Cerebellar cortex (tissue), 1 donor: Measurements from ENCODE around the gene FCSK.
"Not testable (repeated sequence)": the region's sequence is repeated elsewhere in the genome, so short reads cannot be mapped to it uniquely, and the experiment has no call there.

Experiments
- DNase-seq: peaks from one replicate; pipeline ENCODE4 v3.0.0-alpha.2; 2015; ENCODE audit warnings: low spot score

The FCSK gene

GRCh38 chr16:70524399-70524825 is 70.0 kb downstream of the FCSK start:
- DNase-seq, result not testable (repeated sequence)

GRCh38 chr16:70526403-70526802 is 72.0 kb downstream of the FCSK start:
- DNase-seq, result no peak

- no peak for DNase-seq
Measured at GRCh38 chr16:70527315-70527996, 73.1 kb downstream of the FCSK start.

- DNase-seq, result peak; percentile 65
Measured at GRCh38 chr16:70529051-70529777, 74.8 kb downstream of the FCSK start.
